ENCODE data around the gene TMEM127.

DNA sequence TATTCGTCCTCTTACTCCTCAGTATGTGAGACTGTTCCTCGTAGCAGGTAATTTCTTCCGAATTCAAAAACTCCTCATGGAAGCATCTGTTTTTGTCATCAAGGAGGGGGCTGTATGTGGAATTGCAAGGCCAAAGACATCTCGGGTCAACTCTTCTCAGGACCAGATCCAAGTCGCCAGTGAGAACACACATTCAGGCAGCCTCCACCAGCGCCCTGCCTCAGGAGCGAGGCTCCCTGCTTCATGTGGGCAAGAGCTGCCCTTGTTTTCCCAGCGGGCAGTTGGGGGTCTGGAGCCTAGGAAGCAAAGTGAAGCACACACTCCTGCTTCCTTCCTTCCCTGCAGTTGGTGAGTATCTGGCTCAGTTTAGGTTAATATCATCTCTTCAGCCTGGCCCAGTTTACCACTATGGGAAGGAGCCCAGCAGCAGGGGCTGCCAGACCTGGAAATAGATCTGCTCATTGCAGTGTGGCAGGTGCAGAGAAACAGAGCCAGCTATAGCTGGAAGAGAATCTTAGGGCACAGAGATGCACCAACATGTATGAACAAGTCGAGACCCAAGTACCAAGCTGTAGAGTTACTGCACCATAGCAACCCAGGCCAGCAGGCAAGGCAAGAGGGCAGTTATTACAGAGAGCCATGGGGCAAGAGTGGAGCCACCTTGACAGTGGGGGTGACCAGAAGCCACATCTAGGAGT is 25.3 kb downstream of the TMEM127 start:
- no peak for TF ChIP-seq ZNF274 (IDR thresholded peaks at IDR 0.05; ENCODE audit: low read depth, low read length)
- no peak for TF ChIP-seq YY1 (IDR thresholded peaks at IDR 0.05; ENCODE audit: insufficient read depth, insufficient read length)
- TF ChIP-seq SUZ12 (IDR thresholded peaks at IDR 0.05; ENCODE audit: extremely low read depth, insufficient read depth, insufficient read length), result no peak

Data from NT2/D1 (cell line).